NCI-H1694 (cell line): ENCODE measurements around the gene KCNIP2.

ENCODE experiments used
- DNase-seq: peaks from one replicate; lab custom pipeline; 2025; lab: John Stamatoyannopoulos, UW

Gene KCNIP2

GRCh38 chr10:101851411-101852116, 8.0 kb upstream of the KCNIP2 start:
- no peak for DNase-seq

- no peak for DNase-seq
These were observed 7.1 kb upstream of the KCNIP2 start for GRCh38 chr10:101850749-101851148.

- DNase-seq, result no peak
These were observed 5.3 kb upstream of the KCNIP2 start for GRCh38 chr10:101848894-101849351.

- no peak for DNase-seq
These were observed 4.8 kb upstream of the KCNIP2 start for GRCh38 chr10:101848408-101848807.

- no peak for DNase-seq
These were observed 2.3 kb upstream of the KCNIP2 start for GRCh38 chr10:101845893-101846292.

- DNase-seq, result no peak
These were observed 1.8 kb downstream of the KCNIP2 start for GRCh38 chr10:101841826-101842225.

GRCh38 chr10:101840741-101841453, 2.7 kb downstream of the KCNIP2 start:
- DNase-seq, result peak; percentile 64

- no peak for DNase-seq
These were observed 3.4 kb downstream of the KCNIP2 start for GRCh38 chr10:101840102-101840684.

- no peak for DNase-seq
These were observed 4.1 kb downstream of the KCNIP2 start for GRCh38 chr10:101839416-101840063.

- no peak for DNase-seq
These were observed 4.6 kb downstream of the KCNIP2 start for GRCh38 chr10:101839002-101839401.

GRCh38 chr10:101838416-101838970, 5.1 kb downstream of the KCNIP2 start:
- DNase-seq, result no peak

- DNase-seq, result no peak
These were observed 5.9 kb downstream of the KCNIP2 start for GRCh38 chr10:101837748-101838147.

GRCh38 chr10:101835362-101835761, 8.2 kb downstream of the KCNIP2 start:
- DNase-seq, result no peak

GRCh38 chr10:101834341-101834740, 9.3 kb downstream of the KCNIP2 start:
- DNase-seq, result no peak

GRCh38 chr10:101833466-101833865, 10.1 kb downstream of the KCNIP2 start:
- DNase-seq, result no peak

GRCh38 chr10:101832325-101832771, 11.3 kb downstream of the KCNIP2 start:
- no peak for DNase-seq

GRCh38 chr10:101831169-101831811, 12.3 kb downstream of the KCNIP2 start:
- no peak for DNase-seq

GRCh38 chr10:101830322-101831168, 13.1 kb downstream of the KCNIP2 start:
- DNase-seq, result peak; percentile 51

GRCh38 chr10:101829561-101830315, 13.9 kb downstream of the KCNIP2 start:
- DNase-seq, result no peak
